GM19043 (cell line): ENCODE results near the gene NET1.
"Not testable (repeated sequence)": the region's sequence is repeated elsewhere in the genome, so short reads cannot be mapped to it uniquely, and the experiment has no call there.

Experiments
- ATAC-seq: cut with Tn5 transposase; IDR thresholded peaks from one replicate; pipeline ENCODE4 v1.9.1; 2021; ENCODE audit warnings: low read depth; ENCODE audit not compliant: unreplicated experiment

Gene NET1, protein sequence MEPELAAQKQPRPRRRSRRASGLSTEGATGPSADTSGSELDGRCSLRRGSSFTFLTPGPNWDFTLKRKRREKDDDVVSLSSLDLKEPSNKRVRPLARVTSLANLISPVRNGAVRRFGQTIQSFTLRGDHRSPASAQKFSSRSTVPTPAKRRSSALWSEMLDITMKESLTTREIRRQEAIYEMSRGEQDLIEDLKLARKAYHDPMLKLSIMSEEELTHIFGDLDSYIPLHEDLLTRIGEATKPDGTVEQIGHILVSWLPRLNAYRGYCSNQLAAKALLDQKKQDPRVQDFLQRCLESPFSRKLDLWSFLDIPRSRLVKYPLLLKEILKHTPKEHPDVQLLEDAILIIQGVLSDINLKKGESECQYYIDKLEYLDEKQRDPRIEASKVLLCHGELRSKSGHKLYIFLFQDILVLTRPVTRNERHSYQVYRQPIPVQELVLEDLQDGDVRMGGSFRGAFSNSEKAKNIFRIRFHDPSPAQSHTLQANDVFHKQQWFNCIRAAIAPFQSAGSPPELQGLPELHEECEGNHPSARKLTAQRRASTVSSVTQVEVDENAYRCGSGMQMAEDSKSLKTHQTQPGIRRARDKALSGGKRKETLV

DNA sequence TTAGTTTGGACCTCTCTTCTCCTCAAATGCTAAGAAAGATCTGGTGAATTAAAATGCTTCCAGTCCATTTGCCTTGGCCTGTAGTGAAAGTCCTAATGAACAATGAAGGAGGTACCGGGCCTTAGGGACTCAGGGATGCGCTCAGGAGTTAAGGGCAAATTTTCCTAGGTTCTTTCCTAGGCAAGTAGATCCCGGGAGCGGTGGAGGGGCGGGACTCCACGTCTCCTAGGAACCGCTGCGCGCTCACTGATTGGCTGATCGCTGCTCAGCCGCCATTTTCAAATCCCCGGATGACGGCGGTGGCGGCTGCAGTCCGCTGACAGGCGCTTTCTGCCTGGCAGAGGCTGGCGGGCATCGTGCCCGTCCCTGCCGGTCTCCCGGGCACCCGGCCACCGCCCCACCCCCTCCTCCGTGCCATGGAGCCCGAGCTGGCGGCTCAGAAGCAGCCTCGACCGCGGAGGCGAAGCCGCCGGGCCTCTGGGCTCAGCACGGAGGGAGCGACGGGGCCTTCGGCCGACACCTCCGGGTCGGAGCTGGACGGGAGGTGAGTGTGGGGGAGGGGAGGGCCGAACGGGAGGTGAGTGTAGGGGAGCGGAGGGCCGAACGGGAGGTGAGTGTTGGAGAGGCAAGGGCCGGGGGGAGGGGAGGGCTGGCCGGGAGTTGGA is at the start of gene NET1:
NET1 (plus strand) TSS at position 281 of the 665 bp plus-strand sequence; CDS start at position 417, 136 bp downstream.
- peak; percentile 96 for ATAC-seq

DNA sequence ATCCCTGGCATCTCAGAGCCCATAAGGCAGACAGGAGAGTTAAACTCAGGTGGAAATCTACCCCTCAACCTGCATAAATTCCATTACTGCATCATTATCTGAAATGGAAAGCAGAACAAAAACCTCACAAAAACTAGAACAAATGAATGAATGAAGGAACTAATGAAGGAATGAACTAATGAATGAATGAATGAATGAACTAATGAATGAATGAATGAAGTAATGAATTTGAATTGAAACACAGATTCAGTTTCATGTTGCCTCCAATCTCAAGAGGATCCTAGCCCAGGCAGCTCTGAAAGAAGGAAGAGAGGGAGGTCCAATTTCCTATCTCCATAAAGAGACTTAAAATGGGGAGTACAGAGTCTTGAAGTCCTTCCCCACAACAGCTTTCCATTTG is 49.5 kb upstream of the NET1 start:
- ATAC-seq: no peak

DNA sequence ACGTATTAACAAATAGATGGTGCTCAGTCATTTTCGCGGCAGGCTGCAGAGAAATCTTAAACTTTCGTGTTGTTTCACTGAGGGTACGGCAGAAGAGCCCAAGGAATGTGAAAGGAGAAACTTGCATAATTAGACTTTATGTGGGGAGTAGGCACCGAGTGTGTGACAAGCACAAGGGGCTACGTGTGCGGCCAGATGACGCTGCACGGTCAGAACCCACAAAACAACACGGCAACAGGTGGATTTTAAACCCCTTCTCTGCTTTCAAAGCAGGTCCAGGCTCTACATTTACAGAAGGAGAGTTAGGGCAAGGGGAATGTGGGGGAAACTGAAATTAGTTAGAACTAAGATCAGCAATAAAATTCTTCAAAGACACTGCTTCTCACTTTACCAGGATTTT is 48.0 kb upstream of the NET1 start:
- ATAC-seq: no peak

DNA sequence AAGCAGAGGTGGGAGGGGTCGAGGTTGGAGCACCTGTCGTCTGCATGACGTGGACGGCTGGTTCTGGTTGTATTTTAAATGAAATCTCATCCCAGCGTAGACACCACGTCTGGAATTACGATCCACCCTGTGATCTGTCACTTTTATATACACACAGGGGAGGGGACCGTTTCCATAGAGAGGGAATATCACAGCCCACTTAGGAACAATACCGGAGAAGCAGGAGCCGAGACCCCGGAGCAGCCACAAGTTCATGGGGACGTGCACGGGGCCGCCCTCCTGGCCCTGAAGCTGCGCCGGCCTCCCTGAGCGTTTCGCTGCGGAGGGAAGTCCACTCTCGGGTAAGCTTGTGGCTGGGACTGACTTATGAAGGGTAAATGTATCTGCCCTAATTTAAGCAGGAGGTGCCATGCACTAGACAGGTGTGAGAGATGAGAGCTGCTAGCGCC is 47.4 kb upstream of the NET1 start, which contains the start of gene UCN3:
UCN3 (plus strand) TSS at position 77 of the 449 bp plus-strand sequence. CDS start 8,755 bp downstream, outside the sequence.
- no peak for ATAC-seq

DNA sequence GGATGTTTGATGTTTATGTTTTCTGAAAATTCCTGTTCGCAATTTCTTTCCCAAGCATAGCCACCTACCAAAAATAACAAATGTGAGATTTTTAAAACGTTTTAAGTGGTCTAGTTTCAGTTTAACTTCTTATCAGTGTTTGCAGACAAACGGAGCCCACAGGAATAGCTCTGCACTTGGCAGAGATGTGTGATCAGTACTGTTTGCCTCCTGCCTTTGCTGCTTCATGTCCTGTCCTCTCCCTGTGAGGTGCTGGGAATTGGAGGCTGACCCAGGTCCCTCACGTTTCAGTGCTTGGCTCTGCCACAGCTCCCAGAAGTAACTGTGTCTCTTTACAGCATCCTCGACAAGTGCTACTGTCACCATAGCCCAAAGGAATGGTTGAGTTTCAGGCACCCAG is 46.4 kb upstream of the NET1 start:
- no peak for ATAC-seq

DNA sequence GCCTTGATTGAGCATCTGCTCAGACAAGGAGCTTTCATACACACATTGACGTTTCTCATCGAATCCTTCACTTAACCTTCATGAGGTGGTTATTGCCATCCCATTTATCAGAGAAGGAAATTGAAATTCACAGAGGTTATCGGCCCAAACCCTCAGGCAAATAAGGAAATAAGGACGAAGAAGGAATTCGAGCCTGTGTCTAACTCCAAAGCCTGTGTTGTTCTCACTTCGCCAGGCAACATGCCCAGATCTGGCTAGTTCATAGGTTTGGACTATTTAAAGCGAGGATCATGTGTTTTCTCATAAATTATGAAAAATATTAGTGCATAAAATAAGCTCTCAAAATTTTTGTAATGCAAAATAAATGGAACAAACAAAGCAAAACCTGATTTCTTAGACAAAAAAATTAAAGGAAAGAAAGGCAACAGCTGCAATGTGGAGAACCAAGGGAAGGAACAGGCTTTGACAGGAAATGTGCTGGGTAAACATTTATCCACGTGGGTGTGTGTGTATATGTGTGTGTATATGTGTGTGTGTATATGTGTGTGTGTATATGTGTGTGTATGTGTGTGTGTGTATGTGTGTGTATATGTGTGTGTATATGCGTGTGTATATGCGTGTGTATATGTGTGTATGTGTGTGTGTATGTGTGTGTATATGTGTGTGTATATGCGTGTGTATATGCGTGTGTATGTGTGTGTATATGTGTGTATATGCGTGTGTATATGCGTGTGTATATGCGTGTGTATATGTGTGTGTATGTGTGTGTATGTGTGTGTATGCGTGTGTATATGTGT is 42.8 kb upstream of the NET1 start:
- no peak for ATAC-seq

DNA sequence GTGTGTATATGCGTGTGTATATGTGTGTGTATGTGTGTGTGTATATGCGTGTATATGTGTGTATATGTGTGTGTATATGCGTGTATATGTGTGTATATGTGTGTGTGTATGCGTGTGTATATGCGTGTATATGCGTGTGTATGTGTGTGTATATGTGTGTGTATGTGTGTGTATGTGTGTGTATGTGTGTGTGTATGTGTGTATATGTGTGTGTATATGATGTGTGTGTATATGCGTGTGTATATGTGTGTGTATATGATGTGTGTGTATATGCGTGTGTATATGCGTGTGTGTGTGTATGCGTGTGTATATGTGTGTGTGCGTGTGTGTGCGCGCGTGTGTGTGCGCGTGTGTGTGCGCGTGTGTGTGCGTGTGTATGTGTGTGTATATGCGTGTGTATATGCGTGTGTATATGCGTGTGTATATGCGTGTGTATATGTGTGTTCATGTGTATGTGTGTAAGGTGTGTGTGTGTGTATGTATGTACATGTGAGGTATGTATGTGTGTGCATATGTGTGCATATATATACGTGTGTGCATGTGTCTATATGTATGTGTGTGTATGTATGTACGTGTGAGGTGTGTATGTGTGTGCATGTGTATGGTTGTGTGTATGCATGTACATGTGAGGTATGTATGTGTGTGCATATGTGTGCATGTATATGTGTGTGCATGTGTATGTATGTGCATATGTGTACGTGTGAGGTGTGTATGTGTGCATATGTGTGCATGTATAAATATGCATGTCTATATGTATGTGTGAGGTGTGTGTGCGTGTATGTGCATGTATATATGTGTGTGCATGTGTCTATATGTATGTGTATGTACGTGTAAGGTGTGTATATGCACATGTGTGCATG is 41.6 kb upstream of the NET1 start:
- no peak for ATAC-seq

DNA sequence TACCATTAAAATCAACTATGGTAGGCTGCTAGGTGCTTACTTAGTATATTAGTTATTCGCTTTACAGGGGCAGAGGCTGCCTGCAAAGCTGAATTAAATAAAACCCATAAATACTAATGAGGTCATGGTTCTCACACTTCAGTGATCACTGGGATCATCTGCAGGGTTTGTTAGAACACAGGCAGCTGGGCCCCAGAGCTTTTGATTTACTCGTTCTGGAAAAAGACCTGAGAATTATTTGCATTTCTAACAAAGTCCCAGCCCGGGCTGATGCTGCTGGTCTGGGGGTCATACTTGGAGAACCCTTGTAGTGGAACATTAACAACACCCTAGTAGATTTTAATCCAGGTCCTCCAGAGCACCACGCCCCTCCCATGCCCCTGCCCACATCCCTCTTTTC is 39.0 kb upstream of the NET1 start:
- ATAC-seq: no peak

DNA sequence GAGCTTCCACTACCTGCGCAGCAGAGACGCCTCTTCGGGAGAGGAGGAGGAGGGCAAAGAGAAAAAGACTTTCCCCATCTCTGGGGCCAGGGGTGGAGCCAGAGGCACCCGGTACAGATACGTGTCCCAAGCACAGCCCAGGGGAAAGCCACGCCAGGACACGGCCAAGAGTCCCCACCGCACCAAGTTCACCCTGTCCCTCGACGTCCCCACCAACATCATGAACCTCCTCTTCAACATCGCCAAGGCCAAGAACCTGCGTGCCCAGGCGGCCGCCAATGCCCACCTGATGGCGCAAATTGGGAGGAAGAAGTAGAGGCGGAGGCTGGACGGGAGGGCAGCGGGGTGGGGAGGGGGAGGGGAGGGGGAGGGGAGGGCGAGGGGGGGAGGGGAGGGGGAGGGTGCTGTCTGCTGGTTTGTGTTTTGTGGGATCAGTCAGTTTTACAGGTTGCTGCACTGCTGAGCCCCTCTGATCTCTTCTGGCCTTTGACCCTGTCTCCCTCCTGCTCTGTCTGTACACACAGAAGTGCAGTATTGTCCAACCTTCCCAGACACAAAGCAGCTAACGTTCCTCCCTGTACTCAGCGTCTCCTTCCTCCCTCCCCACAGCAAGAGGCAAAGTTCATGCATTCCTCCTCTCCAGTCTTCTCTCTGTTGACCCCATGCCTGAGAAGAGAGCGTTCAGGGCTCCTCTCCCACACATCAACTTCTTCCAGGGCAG is 38.3 kb upstream of the NET1 start:
- no peak for ATAC-seq

DNA sequence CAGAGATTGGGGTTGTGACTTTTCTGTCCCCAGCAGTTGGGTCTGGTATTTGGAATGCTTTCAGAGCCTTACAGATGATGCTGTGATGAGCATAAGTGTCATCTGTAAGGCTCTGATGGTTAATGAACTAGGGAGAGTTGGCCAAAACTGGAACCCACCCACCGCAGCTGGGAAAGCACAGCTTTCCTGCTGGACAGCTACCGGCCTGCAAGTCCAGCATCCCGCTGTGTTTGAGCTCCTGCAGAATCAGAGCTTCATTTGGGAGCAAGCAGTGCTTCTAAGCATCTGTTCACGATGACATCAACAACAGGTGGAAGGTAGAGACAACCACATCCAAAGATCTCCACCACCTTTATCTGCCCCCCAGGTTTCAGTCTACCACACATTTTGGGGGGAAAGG is 35.9 kb upstream of the NET1 start:
- ATAC-seq: no peak

DNA sequence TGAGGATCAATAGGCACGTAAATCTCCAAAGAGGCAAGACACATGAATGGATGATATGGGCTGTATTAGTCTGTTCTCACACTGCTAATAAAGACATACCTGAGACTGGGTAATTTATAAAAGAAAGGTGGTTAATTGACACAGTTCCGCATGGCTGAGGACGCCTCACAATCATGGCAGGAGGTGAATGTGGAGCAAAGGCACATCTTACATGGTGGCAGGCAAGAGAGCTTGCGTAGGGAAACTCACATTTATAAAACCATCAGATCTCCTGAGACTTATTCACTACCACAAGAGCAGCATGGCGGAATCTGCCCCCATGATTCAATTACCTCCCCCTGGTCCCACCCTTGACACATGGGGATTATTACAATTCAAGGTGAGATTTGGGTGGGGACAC is 33.2 kb upstream of the NET1 start:
- not testable (repeated sequence) for ATAC-seq

DNA sequence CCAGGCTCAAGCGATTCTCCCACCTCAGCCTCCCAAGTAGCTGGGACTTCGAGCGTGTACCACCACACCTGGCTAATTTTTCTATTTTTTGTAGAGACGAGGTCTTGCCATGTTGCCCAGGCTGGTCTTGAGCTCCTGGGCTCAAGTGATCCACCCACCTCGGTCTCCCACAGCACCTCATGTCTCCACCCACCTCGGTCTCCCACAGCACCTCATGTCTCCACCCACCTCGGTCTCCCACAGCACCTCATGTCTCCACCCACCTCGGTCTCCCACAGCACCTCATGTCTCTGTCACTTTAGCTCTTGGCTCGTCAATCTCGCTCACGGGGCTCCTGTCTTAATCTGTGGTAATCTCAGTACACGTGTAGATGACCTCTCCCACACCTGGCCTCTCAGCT is 32.0 kb upstream of the NET1 start:
- not testable (repeated sequence) for ATAC-seq

DNA sequence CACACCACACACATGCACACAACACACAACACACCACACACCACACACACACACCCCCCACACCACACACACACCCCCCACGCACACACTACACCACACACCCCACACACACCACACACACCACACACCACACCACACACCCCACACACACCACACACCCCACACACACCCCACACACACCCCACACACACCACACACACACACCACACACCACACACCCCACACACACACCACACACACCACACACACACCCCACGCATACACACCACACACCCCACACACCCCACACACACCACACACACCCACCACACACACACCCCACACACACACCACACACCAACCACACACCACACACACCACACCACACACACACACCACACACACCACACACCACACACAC is 31.2 kb upstream of the NET1 start:
- ATAC-seq: no peak

DNA sequence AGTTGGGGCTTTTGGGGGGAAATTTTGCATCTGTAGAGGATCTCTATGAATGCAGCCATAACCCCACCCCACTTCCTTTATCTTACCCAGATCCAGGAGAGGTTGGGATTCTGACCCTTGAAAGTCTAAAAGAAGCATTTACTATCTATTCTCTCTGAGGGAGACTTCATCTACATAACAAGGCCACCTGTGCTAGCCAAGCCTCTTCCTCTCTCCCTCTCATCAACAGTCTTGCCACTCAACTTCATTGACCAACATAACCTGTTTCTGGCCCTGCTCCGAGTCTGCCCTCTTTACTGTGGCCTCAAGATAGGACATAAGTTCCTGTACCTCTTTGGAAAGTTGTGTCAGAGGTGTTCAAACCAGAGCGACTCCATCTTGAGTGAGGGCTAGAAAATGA is 27.1 kb upstream of the NET1 start:
- no peak for ATAC-seq

DNA sequence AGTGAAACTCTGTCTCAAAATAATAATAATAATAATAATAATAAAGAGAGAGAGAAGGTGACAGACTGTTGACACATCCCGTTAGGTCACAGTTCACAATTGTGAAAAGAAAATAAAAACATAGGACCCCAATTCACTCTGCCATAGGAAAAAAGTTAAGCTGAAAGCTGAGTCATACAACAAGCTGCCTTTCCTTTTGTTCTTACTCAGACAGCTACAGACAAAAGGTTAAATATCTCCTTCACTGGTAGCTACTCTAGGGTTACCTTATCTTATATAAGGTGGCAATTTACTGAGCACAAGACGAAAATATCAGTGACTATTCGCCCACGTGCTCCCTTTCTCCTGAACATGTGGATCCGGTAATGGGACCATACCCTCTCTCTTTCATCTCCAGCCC is 25.2 kb upstream of the NET1 start:
- no peak for ATAC-seq

DNA sequence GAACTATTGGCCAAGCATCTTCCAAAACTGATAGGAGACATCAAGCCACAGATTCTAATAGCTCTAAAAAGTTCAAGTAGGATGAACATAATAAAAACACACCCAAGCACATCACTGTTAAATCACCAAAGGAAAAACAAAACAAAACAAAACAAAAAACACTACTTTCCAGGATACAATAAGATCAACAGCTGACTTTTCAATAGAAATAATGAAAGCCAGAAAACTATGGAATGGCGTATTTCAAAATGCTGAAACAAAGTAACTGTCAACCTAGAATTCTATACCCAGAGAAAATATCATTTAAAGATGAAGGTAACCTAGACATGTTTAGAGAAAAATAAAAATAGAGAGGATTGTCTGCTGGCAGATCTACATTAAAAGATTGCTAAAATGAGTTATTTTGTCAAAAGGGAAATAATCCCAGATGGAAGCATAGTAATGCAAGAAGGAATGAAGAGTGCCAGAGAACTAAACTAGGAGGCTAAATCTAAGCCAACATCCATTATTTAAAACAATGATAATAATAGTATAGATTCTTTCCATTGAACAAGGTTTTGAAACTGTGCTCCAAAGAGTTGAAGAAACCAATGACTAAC is 21.7 kb upstream of the NET1 start:
- no peak for ATAC-seq

DNA sequence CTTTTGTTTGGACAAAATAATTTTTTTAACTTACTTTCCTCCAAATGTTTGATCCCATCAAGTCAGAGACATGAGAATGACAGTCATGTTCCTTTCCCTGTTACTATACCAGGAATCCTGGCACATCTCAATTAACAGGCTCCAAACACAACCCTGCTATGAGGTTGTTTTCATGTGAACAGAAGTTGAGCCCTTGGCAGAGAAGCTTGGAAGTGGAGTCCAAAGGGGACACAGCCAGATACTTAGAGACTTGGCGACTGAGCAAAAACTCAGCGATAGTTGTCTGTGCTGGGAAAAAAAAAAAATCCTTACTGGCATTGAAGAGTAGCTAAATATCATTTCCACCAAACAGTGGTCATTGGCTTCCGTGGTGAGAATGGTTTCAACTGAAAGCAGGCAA is 20.6 kb upstream of the NET1 start:
- no peak for ATAC-seq

DNA sequence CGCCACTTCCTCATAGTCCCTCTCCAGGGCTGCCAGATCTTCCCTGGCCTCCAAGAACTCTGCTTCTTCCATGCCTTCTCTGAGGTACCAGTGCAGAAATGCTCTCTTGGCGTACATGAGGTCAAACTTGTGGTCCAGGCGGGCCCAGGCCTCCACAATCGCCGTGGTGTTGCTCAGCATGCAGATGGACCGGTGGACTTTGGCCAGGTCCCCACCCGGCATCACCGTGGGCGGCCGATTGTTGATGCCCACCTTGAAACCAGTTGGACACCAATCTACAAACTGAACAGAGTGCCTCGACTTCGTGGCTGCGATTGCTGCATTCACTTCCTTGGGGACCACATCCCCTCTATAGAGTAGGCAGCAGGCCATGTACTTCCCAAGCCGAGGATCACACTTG is 18.8 kb upstream of the NET1 start:
- ATAC-seq: no peak

DNA sequence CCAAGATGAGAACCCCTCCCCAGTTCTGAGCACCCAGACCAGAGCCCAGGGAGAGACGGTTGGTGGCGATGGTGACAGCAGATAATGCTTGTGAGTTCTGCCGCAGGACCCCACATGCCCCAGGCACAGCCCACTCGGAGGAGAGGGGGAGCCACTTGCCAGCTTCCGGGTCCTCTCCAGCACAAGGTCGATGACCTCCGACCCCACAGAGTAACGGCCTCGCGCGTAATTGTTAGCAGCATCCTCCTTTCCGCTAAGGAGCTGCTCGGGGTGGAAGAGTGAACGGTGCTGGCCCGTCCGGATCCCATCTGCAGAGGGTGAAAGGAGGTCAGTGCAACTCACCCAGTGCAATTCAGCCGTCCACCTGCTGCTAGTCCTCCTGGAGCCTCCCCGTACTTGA is 17.2 kb upstream of the NET1 start:
- no peak for ATAC-seq
